Fibroblast of villous mesenchyme (primary cell): ENCODE measurements around the gene OR2V2. TPM values are rescaled to one million over a fixed set of nuclear protein-coding genes. Genes with fewer than 3 reads are reported as not detected.
A peak's percentile ranks its signal among the peaks of the same experiment; 100 is the strongest.

Experiments
- DNase-seq: peaks from one replicate; pipeline ENCODE4 v3.0.0-alpha.2; 2010; ENCODE audit warnings: low read depth
- H3K4me3 ChIP-seq: 2 replicates; pipeline ENCODE4 v1.5.1; 2011; ENCODE audit warnings: low read depth, mild to moderate bottlenecking, low read length
- total RNA-seq: library from RNA; depleted of rRNA; stranded (reverse); fragments of >200 nt; gene quantifications from 2 replicates; pipeline ENCODE4 v1.2.3, GENCODE V29; 2012
- TF ChIP-seq, protein P1 (sequence below): IDR thresholded peaks from 2 replicates; pipeline ENCODE4 v1.5.1; 2012; ENCODE audit warnings: low read depth, mild to moderate bottlenecking, low read length; ENCODE audit not compliant: insufficient read depth

OR2V2 gene
- total RNA-seq, 1 donor = not detected

DNA sequence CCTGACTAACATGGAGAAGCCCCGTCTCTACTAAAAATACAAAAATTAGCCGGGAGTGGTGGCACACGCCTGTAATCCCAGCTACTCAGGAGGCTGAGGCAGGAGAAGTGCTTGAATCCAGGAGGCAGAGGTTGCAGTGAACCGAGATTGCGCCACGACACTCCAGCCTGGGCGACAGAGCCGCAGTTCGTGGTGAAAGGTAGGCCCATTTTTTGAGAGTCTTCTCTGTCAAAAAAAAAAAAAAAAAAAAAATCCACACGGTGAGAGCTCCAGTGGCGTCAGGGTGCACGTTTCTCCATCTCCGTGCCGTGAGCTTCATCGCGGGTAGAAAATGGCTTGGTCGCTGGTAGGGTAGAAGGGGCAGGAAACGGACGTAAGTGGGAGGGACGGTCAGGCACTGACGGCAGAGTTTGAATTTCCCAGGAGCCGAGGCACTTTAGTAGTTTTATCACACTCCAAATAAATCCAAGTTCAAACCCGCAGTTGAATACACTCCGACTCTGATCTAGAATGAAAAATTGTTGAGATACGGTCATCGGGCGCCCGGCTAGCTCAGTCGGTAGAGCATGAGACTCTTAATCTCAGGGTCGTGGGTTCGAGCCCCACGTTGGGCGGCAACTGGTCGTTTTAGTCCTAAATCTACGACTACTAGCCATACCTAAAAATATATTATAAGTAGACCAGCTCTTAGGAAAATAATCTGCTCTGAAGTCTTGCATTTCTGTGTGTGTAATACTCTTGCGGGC, 60.0 kb downstream of the OR2V2 start:
- DNase-seq = peak; percentile 92
- TF ChIP-seq, protein P1, sequence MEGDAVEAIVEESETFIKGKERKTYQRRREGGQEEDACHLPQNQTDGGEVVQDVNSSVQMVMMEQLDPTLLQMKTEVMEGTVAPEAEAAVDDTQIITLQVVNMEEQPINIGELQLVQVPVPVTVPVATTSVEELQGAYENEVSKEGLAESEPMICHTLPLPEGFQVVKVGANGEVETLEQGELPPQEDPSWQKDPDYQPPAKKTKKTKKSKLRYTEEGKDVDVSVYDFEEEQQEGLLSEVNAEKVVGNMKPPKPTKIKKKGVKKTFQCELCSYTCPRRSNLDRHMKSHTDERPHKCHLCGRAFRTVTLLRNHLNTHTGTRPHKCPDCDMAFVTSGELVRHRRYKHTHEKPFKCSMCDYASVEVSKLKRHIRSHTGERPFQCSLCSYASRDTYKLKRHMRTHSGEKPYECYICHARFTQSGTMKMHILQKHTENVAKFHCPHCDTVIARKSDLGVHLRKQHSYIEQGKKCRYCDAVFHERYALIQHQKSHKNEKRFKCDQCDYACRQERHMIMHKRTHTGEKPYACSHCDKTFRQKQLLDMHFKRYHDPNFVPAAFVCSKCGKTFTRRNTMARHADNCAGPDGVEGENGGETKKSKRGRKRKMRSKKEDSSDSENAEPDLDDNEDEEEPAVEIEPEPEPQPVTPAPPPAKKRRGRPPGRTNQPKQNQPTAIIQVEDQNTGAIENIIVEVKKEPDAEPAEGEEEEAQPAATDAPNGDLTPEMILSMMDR = no peak
- H3K4me3 ChIP-seq = peak overlapping the region; percentile 64

DNA sequence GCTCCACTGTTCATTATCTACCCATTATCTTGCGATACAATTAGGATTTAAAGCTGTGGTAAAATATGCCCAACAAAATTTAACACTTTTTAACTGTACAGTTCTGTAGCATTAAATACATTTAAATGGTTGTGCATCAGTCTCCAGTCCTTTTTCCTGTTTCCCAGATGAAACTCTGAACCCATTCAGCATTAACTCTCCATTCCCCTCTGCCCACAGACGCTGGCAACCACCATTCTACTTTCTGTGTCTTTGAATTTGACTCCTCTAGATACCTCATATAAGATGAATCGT, 60.5 kb downstream of the OR2V2 start:
- no peak for DNase-seq
- TF ChIP-seq, protein P1 = no peak
- H3K4me3 ChIP-seq = peak overlapping the region; percentile 64

Other genes with a start within 250 kb of the OR2V2 start
- gene BTNL8, start 248.4 kb upstream of the OR2V2 start, total RNA-seq = not detected in 2 replicates
- gene BTNL3, start 158.7 kb upstream of the OR2V2 start, total RNA-seq = not detected in 2 replicates
- not detected in 2 replicates for gene BTNL9, start 107.3 kb upstream of the OR2V2 start, total RNA-seq
- not detected in 2 replicates for gene OR2V1, start 16.4 kb upstream of the OR2V2 start, total RNA-seq
- 2.2 and 2.3 TPM in 2 replicates for gene TRIM7, start 57.6 kb downstream of the OR2V2 start, total RNA-seq
- gene TRIM41, start 75.7 kb downstream of the OR2V2 start, total RNA-seq = 9.9 and 12.2 TPM in 2 replicates
- gene RACK1, start 96.3 kb downstream of the OR2V2 start, total RNA-seq = 3,386 and 3,800 TPM in 2 replicates
- 5.2 and 7.8 TPM in 2 replicates for gene TRIM52, start 113.6 kb downstream of the OR2V2 start, total RNA-seq
- 0.32 TPM in 1 of 2 replicates, not detected in the other for gene OR4F3, start 219.7 kb downstream of the OR2V2 start, total RNA-seq